B cell (primary cell): ENCODE measurements around the gene DEAF1. TPM values are rescaled to one million over a fixed set of nuclear protein-coding genes. Genes with fewer than 3 reads are reported as not detected.

Experiments used
- ATAC-seq: fragments of 200-7000 bp; cut with Tn5 transposase; one replicate; pipeline ENCODE4 v1.10.0; 2021; ENCODE audit warnings: low read depth, mild to moderate bottlenecking, moderate number of reproducible peaks, moderate library complexity
- CTCF ChIA-PET: fragments of 350-600 bp; sonication (Branson Sonifier 250); formaldehyde crosslinking; loops from one replicate; lab custom pipeline; 2021; ENCODE audit warnings: antibody characterized with exemption, inconsistent platforms; lab: Charles Lee
- POLR2A ChIA-PET: fragments of 350-600 bp; sonication (Branson Sonifier 250); formaldehyde crosslinking; loops from one replicate; lab custom pipeline; 2021; ENCODE audit warnings: antibody characterized with exemption; lab: Charles Lee
- DNase-seq: peaks from one replicate; pipeline ENCODE4 v3.0.0; 2013
- H2AFZ ChIP-seq: 2 replicates; pipeline ENCODE4 v1.6.1; 2012; ENCODE audit warnings: mild to moderate bottlenecking, low read depth, low read length; ENCODE audit not compliant: insufficient read depth, poor library complexity, severe bottlenecking
- H3K27ac ChIP-seq, 2 donors: 1 replicate in 1 of 2; 2 replicates in 1 of 2; pipeline ENCODE4 v1.5.1; 2012 to 2013; ENCODE audit warnings: low read length in 2 of 2, mild to moderate bottlenecking in 2 of 2, moderate library complexity in 1 of 2
- H3K27me3 ChIP-seq, 4 experiments: fragments of 200-600 bp in 1 of 4; sonication (generic) in 1 of 4; replicated peaks in 1 of 4; 1 replicate in 2 of 4; 2 replicates in 2 of 4; pipeline versions ENCODE4 v1.6.1 to v1.7.0; 2013 to 2016; ENCODE audit warnings: low read length in 3 of 4, mild to moderate bottlenecking in 2 of 4, mixed read lengths in 1 of 4, moderate library complexity in 1 of 4; ENCODE audit not compliant: insufficient read depth in 4 of 4, control insufficient read depth in 3 of 4; ENCODE audit errors: control extremely low read depth in 1 of 4
- H3K36me3 ChIP-seq, 2 experiments: replicated peaks in 1 of 2; 1 replicate in 1 of 2; 2 replicates in 1 of 2; pipeline versions ENCODE4 v1.6.1 to v1.7.1; 2013; ENCODE audit warnings: low read length in 1 of 2; ENCODE audit not compliant: insufficient read depth in 2 of 2, control insufficient read depth in 1 of 2; ENCODE audit errors: control extremely low read depth in 1 of 2, extremely low read depth in 1 of 2
- H3K4me1 ChIP-seq, 2 donors: fragments of 200-600 bp in 1 of 2; sonication (generic) in 1 of 2; 1 replicate in 1 of 2; 2 replicates in 1 of 2; pipeline versions ENCODE4 v1.5.1 to v1.6.1; 2013 to 2017; ENCODE audit warnings: low read length in 2 of 2; ENCODE audit not compliant: control insufficient read depth in 2 of 2, insufficient read depth in 2 of 2
- H3K4me2 ChIP-seq: replicated peaks from 2 replicates; pipeline ENCODE3; 2012; ENCODE audit warnings: mild to moderate bottlenecking, low read depth, low read length; ENCODE audit not compliant: poor library complexity, severe bottlenecking
- H3K4me3 ChIP-seq, 5 experiments: fragments of 200-600 bp in 1 of 5; sonication (generic) in 1 of 5; 1 replicate in 3 of 5; 2 replicates in 2 of 5; pipeline versions ENCODE4 v1.5.1 to v1.7.0; 2011 to 2016; ENCODE audit warnings: low read length in 4 of 5, mild to moderate bottlenecking in 4 of 5, low read depth in 2 of 5, control low read depth in 1 of 5, moderate library complexity in 1 of 5; ENCODE audit not compliant: insufficient read depth in 1 of 5; ENCODE audit errors: control extremely low read depth in 1 of 5, extremely low read depth in 1 of 5
- H3K79me2 ChIP-seq: fragments of 200-600 bp; sonication (generic); one replicate; pipeline ENCODE4 v1.6.0; 2016; ENCODE audit warnings: low read length; ENCODE audit not compliant: control insufficient read depth, insufficient read depth
- H3K9ac ChIP-seq: fragments of 200-600 bp; sonication (generic); 2 replicates; pipeline ENCODE4 v1.6.1; 2017; ENCODE audit warnings: mild to moderate bottlenecking, low read length, moderate library complexity
- H3K9me3 ChIP-seq, 3 donors: one replicate each; pipeline versions ENCODE4 v1.6.1 to v1.7.1; 2013; ENCODE audit warnings: low read length in 2 of 3; ENCODE audit not compliant: control insufficient read depth in 2 of 3, insufficient read depth in 1 of 3; ENCODE audit errors: control extremely low read depth in 1 of 3
- H4K20me1 ChIP-seq: 2 replicates; pipeline ENCODE4 v1.6.0; 2012; ENCODE audit warnings: mild to moderate bottlenecking, low read length; ENCODE audit not compliant: insufficient read depth, control insufficient read depth, poor library complexity, severe bottlenecking
- H3K27ac Mint-ChIP-seq: one replicate; pipeline ENCODE4 v1.8.0; 2021; ENCODE audit warnings: mixed read lengths
- H3K27me3 Mint-ChIP-seq: one replicate; pipeline ENCODE4 v1.8.0; 2021; ENCODE audit warnings: mixed read lengths
- H3K4me1 Mint-ChIP-seq: one replicate; pipeline ENCODE4 v1.8.0; 2021; ENCODE audit warnings: mixed read lengths
- H3K4me3 Mint-ChIP-seq: one replicate; pipeline ENCODE4 v1.8.0; 2021; ENCODE audit warnings: mixed read lengths
- H3K9me3 Mint-ChIP-seq: one replicate; pipeline ENCODE4 v1.8.0; 2022; ENCODE audit warnings: mixed read lengths; ENCODE audit not compliant: insufficient read depth
- CTCF ChIP-seq: fragments of 200-600 bp; IDR thresholded peaks from one replicate; pipeline ENCODE4 v1.8.0; 2022; ENCODE audit warnings: antibody characterized with exemption, mild to moderate bottlenecking
- EZH2 ChIP-seq: IDR thresholded peaks from 2 replicates; pipeline ENCODE4 v1.6.1; 2012; ENCODE audit warnings: borderline replicate concordance, low read depth, mild to moderate bottlenecking, moderate library complexity, low read length; ENCODE audit not compliant: insufficient read depth, poor library complexity, severe bottlenecking
- WGBS: methylation state at CpG from one replicate; pipeline ENCODE4 v1.1.5; 2013; ENCODE audit warnings: missing lambda C conversion rate; ENCODE audit not compliant: insufficient coverage; 5-methylcytosine and 5-hydroxymethylcytosine counted together
- intact Hi-C: fragments of 100-400 bp; cut with micrococcal nuclease; formaldehyde crosslinking; loops from one replicate; pipeline ENCODE4 v1.10.0; 2022
- polyA plus RNA-seq: library from polyadenylated mRNA; depleted of rRNA; stranded (reverse); fragments of >200 nt; gene quantifications from 2 replicates; pipeline ENCODE4 v1.2.3, GENCODE V29; 2012
- total RNA-seq, 2 donors: library from RNA; stranded (reverse); fragments of 120-200 nt in 1 of 2; gene quantifications; 1 replicate in 1 of 2; 2 replicates in 1 of 2; pipeline versions ENCODE4 v1.2.3 to v1.2.4, GENCODE V29; 2013 to 2022

The DEAF1 gene
- total and polyA plus RNA-seq, 2 donors (not counting 1 experiment from before 2014, with no cell fraction given), result 31.8 to 53.6 TPM

GRCh38 chr11:680970-681369 is 14.1 kb downstream of the DEAF1 start:
- ATAC-seq (no peak), DNase-seq (no peak)
- H3K4me1 Mint-ChIP-seq, result no peaks in the 10 kb centered on the region
- Histone ChIP-seq H3K79me2 (no peaks in the 10 kb centered on the region), H3K9me3 (peaks cover 0 to 11% (median 0%) of the 10 kb centered on the region in 3 donors), H2AFZ (no peak overlapping the region), H3K4me1 (no peaks in the 10 kb centered on the region), H3K4me3 (no peak overlapping the region), H3K27ac (no peak overlapping the region), H3K9ac (no peak overlapping the region), H3K36me3 (peaks cover 0 to 46% of the 10 kb centered on the region in 2 experiments), H4K20me1 (no peaks in the 10 kb centered on the region), H3K27me3 (no peaks in the 10 kb centered on the region), H3K4me2 (no peak overlapping the region)
- intact Hi-C loops, result no loop called here
- H3K9me3 Mint-ChIP-seq, result no peaks in the 10 kb centered on the region
- H3K27me3 Mint-ChIP-seq, result no peaks in the 10 kb centered on the region
- TF ChIP-seq EZH2 (no peak), CTCF (no peak)
- no peak overlapping the region for H3K4me3 Mint-ChIP-seq
- ChIA-PET POLR2A (interaction anchor here (0.7 kb wide), 1 partner anchor 10 kb away, joined by 5 read pairs; no protein-coding TSS in a partner anchor), CTCF (interaction anchor here (1.0 kb wide), 1 partner anchor 45 kb away, joined by 3 read pairs; no protein-coding TSS in a partner anchor)
- 95% methylated on average over 12 of the region's 13 CpGs for WGBS
- H3K27ac Mint-ChIP-seq, result no peak overlapping the region

- Histone ChIP-seq H2AFZ (no peak overlapping the region), H3K4me3 (no peak overlapping the region), H3K27ac (no peak overlapping the region), H3K27me3 (no peaks in the 10 kb centered on the region), H3K4me2 (no peak overlapping the region), H3K79me2 (no peaks in the 10 kb centered on the region), H3K9ac (no peak overlapping the region), H3K9me3 (peaks cover 0 to 11% (median 0%) of the 10 kb centered on the region in 3 donors), H3K4me1 (no peaks in the 10 kb centered on the region), H4K20me1 (no peaks in the 10 kb centered on the region), H3K36me3 (peaks cover 0 to 42% of the 10 kb centered on the region in 2 experiments)
- TF ChIP-seq EZH2 (no peak), CTCF (no peak)
- no peak overlapping the region for H3K27ac Mint-ChIP-seq
- H3K27me3 Mint-ChIP-seq, result no peaks in the 10 kb centered on the region
- ATAC-seq (no peak), DNase-seq (no peak)
- ChIA-PET CTCF (interaction anchor here (1.0 kb wide), 1 partner anchor 46 kb away, joined by 3 read pairs; no protein-coding TSS in a partner anchor), POLR2A (no interaction called here)
- H3K4me3 Mint-ChIP-seq, result no peak overlapping the region
- 98% methylated on average over 19 of the region's 19 CpGs for WGBS
- H3K4me1 Mint-ChIP-seq, result no peaks in the 10 kb centered on the region
- intact Hi-C loops, result no loop called here
- H3K9me3 Mint-ChIP-seq, result no peaks in the 10 kb centered on the region
These were observed 14.5 kb downstream of the DEAF1 start for GRCh38 chr11:680476-680875.
